OCI-LY3 (cell line): Measurements from ENCODE around the gene BOD1.

Source experiments
- CTCF ChIP-seq: fragments of 200-600, 300-600 bp; sonication (generic); IDR thresholded peaks from 2 replicates; pipeline ENCODE4 v1.5.1; 2014; ENCODE audit warnings: antibody characterized with exemption, low read length, low read depth
- EZH2phosphoT487 ChIP-seq: fragments of 200-600 bp; shearing (Covaris generic); IDR thresholded peaks from 2 replicates; pipeline ENCODE4 v1.6.1; 2018; ENCODE audit warnings: antibody characterized with exemption, mixed run types, low read depth

GRCh38 chr5:173642895-173643481 lies 26.5 kb upstream of the BOD1 start:
- TF ChIP-seq CTCF (no peak), EZH2phosphoT487 (no peak)
